HFFc6 (cell line): ENCODE results near the gene LDLRAD4. TPM values are rescaled to one million over a fixed set of nuclear protein-coding genes. Genes with fewer than 3 reads are reported as not detected.

Experiments
- DNase-seq: peaks from one replicate; pipeline ENCODE4 v3.0.0-alpha.2; 2018
- H3K27ac Mint-ChIP-seq: 2 replicates; pipeline ENCODE4 v1.8.0; 2020; ENCODE audit warnings: mild to moderate bottlenecking, mixed read lengths
- H3K27me3 Mint-ChIP-seq: 2 replicates; pipeline ENCODE4 v1.8.0; 2021; ENCODE audit warnings: mild to moderate bottlenecking, moderate library complexity, mixed read lengths; ENCODE audit not compliant: insufficient read depth
- H3K36me3 Mint-ChIP-seq: 2 replicates; pipeline ENCODE4 v1.8.0; 2021; ENCODE audit warnings: low read depth, mixed read lengths
- H3K4me1 Mint-ChIP-seq: 2 replicates; pipeline ENCODE4 v1.8.0; 2020; ENCODE audit warnings: low read depth, mixed read lengths
- H3K4me3 Mint-ChIP-seq: 2 replicates; pipeline ENCODE4 v1.8.0; 2020; ENCODE audit warnings: mild to moderate bottlenecking, moderate library complexity, mixed read lengths
- H3K9me3 Mint-ChIP-seq: 2 replicates; pipeline ENCODE4 v1.8.0; 2020; ENCODE audit warnings: mild to moderate bottlenecking, mixed read lengths
- total RNA-seq, 6 experiments: library from RNA; stranded (reverse); fragmentation: NEBNext Ultra II Directional; extraction: Animal tissue kit (Norgen Biotek cat#: 25700); gene quantifications; 2 replicates in 1 of 6; 3 replicates in 5 of 6; pipeline ENCODE4 v1.2.3, GENCODE V29; 2021
- TF ChIP-seq, protein P1 (sequence below): fragments of 200-600 bp; sonication (generic); IDR thresholded peaks from 2 replicates; pipeline ENCODE4 v1.5.0; 2021; ENCODE audit warnings: antibody characterized with exemption, mild to moderate bottlenecking

LDLRAD4 gene
- total RNA-seq, 6 experiments from 2014 or later: not detected

DNA sequence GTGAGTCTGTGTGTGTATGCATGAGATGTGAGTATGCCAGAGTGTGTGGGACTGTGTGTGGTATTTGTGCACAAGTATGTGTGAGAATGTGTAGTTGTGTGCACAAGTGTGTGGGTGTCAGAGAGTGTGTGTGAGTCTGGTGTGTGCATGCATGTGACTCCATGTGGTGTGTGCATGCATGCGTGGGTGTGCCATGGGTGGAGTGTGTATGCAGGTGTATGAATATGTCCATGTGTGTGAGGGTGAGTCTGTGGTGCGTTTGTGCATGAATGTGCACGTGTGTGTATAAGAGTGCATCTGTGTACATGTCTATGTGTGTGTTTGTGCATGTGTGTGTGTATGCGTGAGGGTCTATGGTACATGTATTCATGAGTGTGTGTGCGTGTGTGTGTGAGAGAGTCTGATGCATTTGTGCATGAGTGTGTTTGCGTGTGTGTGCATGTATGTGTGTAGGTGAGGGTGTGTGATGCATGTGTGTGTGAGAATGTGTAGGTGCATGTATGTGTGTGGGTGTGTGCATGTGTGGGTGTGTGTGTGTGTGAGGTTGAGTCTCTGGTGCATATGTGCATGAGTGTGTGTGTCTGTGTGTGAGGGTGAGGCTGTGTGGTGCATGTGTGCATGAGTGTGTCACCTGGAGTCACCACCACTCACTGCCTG is 226.8 kb downstream of the LDLRAD4 start:
- Mint-ChIP-seq H3K4me1 (no peaks in the 10 kb centered on the region), H3K36me3 (no peaks in the 10 kb centered on the region; the same call in 1 of the 2 replicates), H3K4me3 (no peak overlapping the region), H3K9me3 (peaks cover 12% of the 10 kb centered on the region), H3K27me3 (peaks cover 18% of the 10 kb centered on the region), H3K27ac (no peak overlapping the region)
- TF ChIP-seq, protein P1, sequence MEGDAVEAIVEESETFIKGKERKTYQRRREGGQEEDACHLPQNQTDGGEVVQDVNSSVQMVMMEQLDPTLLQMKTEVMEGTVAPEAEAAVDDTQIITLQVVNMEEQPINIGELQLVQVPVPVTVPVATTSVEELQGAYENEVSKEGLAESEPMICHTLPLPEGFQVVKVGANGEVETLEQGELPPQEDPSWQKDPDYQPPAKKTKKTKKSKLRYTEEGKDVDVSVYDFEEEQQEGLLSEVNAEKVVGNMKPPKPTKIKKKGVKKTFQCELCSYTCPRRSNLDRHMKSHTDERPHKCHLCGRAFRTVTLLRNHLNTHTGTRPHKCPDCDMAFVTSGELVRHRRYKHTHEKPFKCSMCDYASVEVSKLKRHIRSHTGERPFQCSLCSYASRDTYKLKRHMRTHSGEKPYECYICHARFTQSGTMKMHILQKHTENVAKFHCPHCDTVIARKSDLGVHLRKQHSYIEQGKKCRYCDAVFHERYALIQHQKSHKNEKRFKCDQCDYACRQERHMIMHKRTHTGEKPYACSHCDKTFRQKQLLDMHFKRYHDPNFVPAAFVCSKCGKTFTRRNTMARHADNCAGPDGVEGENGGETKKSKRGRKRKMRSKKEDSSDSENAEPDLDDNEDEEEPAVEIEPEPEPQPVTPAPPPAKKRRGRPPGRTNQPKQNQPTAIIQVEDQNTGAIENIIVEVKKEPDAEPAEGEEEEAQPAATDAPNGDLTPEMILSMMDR: no peak
- DNase-seq: no peak

GRCh38 chr18:13446024-13446423 is 227.5 kb downstream of the LDLRAD4 start:
- no peak overlapping the region for H3K4me3 Mint-ChIP-seq
- H3K36me3 Mint-ChIP-seq: no peaks in the 10 kb centered on the region; the same call in 1 of the 2 replicates

GRCh38 chr18:13446610-13447461 is 228.3 kb downstream of the LDLRAD4 start:
- Mint-ChIP-seq H3K9me3 (peaks cover 15% of the 10 kb centered on the region), H3K36me3 (no peaks in the 10 kb centered on the region; the same call in 1 of the 2 replicates), H3K27ac (no peak overlapping the region), H3K27me3 (peaks cover 19% of the 10 kb centered on the region), H3K4me1 (no peaks in the 10 kb centered on the region), H3K4me3 (no peak overlapping the region)
- DNase-seq: no peak
- TF ChIP-seq, protein P1: no peak

More at GRCh38 chr18:13446024-13446423, 227.5 kb downstream of the LDLRAD4 start:
- no peaks in the 10 kb centered on the region for H3K4me1 Mint-ChIP-seq
- H3K27ac Mint-ChIP-seq: no peak overlapping the region
- TF ChIP-seq, protein P1: no peak
- H3K9me3 Mint-ChIP-seq: peaks cover 15% of the 10 kb centered on the region
- no peak for DNase-seq
- H3K27me3 Mint-ChIP-seq: peaks cover 19% of the 10 kb centered on the region

- TF ChIP-seq, protein P1: no peak
- peaks cover 23% of the 10 kb centered on the region for H3K27me3 Mint-ChIP-seq
- H3K9me3 Mint-ChIP-seq: peaks cover 15% of the 10 kb centered on the region
- H3K4me3 Mint-ChIP-seq: no peak overlapping the region
- H3K4me1 Mint-ChIP-seq: no peaks in the 10 kb centered on the region
- no peak overlapping the region for H3K27ac Mint-ChIP-seq
- no peaks in the 10 kb centered on the region; the same call in 1 of the 2 replicates for H3K36me3 Mint-ChIP-seq
- no peak for DNase-seq
Observed at GRCh38 chr18:13447621-13448334, 229.2 kb downstream of the LDLRAD4 start.

GRCh38 chr18:13448335-13448795 is 229.8 kb downstream of the LDLRAD4 start:
- H3K27ac Mint-ChIP-seq: no peak overlapping the region
- H3K4me3 Mint-ChIP-seq: no peak overlapping the region
- TF ChIP-seq, protein P1: no peak
- peaks cover 15% of the 10 kb centered on the region for H3K9me3 Mint-ChIP-seq
- H3K4me1 Mint-ChIP-seq: no peaks in the 10 kb centered on the region
- peaks cover 24% of the 10 kb centered on the region for H3K27me3 Mint-ChIP-seq
- DNase-seq: no peak
- no peaks in the 10 kb centered on the region; the same call in 1 of the 2 replicates for H3K36me3 Mint-ChIP-seq
